ENCODE measurements around the gene IRGC. TPM values are rescaled to one million over a fixed set of nuclear protein-coding genes. Genes with fewer than 3 reads are reported as not detected.

The IRGC gene
- total and polyA plus RNA-seq, 2 donors (not counting 3 experiments of a cell fraction or from before 2014, with no cell fraction given) = not detected

DNA sequence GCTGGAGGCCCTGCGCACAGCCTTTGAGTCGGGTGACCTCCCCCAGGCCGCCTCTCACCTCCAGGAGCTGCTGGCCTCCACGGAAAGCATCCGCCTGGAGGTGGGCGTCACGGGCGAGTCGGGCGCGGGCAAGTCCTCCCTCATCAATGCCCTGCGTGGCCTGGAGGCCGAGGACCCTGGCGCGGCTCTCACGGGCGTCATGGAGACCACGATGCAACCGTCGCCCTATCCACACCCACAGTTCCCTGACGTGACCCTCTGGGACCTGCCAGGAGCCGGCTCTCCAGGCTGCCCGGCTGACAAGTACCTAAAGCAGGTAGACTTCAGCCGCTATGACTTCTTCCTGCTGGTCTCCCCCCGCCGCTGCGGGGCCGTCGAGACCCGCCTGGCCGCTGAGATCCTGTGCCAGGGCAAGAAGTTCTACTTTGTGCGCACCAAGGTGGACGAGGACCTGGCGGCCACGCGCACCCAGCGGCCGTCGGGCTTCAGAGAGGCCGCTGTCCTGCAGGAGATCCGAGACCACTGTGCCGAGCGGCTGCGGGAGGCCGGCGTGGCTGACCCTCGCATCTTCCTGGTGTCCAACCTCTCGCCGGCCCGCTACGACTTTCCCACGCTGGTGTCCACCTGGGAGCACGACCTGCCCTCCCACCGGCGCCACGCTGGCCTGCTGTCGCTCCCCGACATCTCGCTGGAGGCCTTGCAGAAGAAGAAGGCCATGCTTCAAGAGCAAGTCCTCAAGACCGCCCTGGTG, 2.9 kb downstream of the IRGC start:
- Histone ChIP-seq H4K20me1 (replicated peaks; ENCODE audit: control insufficient read depth, extremely low read depth, insufficient read depth, low read length) (no peaks in the 10 kb centered on the region), H2AFZ (ENCODE audit: low read depth, low read length) (no peak overlapping the region), H3K36me3 (ENCODE audit: control insufficient read depth in 2 of 2, extremely low read depth in 1 of 2, insufficient read depth in 2 of 2, low read length in 2 of 2) (no peaks in the 10 kb centered on the region), H3K4me2 (ENCODE audit: insufficient read depth, low read length) (no peak overlapping the region), H3K9me1 (replicated peaks; ENCODE audit: control insufficient read depth, extremely low read depth, insufficient read depth, low read length) (no peaks in the 10 kb centered on the region), H3K79me2 (ENCODE audit: control insufficient read depth, insufficient read depth, low read length) (no peaks in the 10 kb centered on the region), H3K27ac (ENCODE audit: insufficient read depth, low read depth, low read length) (no peak overlapping the region), H3K9ac (replicated peaks; ENCODE audit: extremely low read depth, insufficient read depth, low read length) (no peak overlapping the region), H3K27me3 (ENCODE audit: control insufficient read depth in 2 of 2, insufficient read depth in 2 of 2, low read length in 2 of 2) (no peaks in the 10 kb centered on the region), H3K9me3 (replicated peaks; ENCODE audit: control insufficient read depth, insufficient read depth, low read length) (no peaks in the 10 kb centered on the region), H3K4me1 (ENCODE audit: control insufficient read depth, extremely low read depth, insufficient read depth, low read length) (no peaks in the 10 kb centered on the region), H3K4me3 (replicated peaks in 1 of 3; ENCODE audit: insufficient read depth in 1 of 3, low read depth in 1 of 3, low read length in 3 of 3) (no peak overlapping the region)
- TF ChIP-seq MYC (IDR thresholded peaks at IDR 0.05; ENCODE audit: low read depth, low read length) (no peak), GATA2 (IDR thresholded peaks at IDR 0.05; ENCODE audit: insufficient read depth, insufficient read length, low read depth, low read length) (no peak), POLR2A (IDR thresholded peaks at IDR 0.05; ENCODE audit: low read depth, low read length) (no peak), EZH2 (IDR thresholded peaks at IDR 0.05; ENCODE audit: borderline replicate concordance, low read depth, low read length, severe bottlenecking) (no peak), FOS (IDR thresholded peaks at IDR 0.05; ENCODE audit: borderline replicate concordance, insufficient read depth, low read length) (no peak), POLR2AphosphoS5 (IDR thresholded peaks at IDR 0.05; ENCODE audit: insufficient read depth, low read depth, low read length) (no peak), JUN (IDR thresholded peaks at IDR 0.05; ENCODE audit: borderline replicate concordance, insufficient read depth, insufficient read length, low read depth) (no peak)
- TF ChIP-seq, protein P1, sequence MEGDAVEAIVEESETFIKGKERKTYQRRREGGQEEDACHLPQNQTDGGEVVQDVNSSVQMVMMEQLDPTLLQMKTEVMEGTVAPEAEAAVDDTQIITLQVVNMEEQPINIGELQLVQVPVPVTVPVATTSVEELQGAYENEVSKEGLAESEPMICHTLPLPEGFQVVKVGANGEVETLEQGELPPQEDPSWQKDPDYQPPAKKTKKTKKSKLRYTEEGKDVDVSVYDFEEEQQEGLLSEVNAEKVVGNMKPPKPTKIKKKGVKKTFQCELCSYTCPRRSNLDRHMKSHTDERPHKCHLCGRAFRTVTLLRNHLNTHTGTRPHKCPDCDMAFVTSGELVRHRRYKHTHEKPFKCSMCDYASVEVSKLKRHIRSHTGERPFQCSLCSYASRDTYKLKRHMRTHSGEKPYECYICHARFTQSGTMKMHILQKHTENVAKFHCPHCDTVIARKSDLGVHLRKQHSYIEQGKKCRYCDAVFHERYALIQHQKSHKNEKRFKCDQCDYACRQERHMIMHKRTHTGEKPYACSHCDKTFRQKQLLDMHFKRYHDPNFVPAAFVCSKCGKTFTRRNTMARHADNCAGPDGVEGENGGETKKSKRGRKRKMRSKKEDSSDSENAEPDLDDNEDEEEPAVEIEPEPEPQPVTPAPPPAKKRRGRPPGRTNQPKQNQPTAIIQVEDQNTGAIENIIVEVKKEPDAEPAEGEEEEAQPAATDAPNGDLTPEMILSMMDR (IDR thresholded peaks at IDR 0.05; ENCODE audit: extremely low read depth in 1 of 2, insufficient read depth in 1 of 2, low read depth in 1 of 2, low read length in 2 of 2) = no peak
- TF ChIP-seq, protein P2, sequence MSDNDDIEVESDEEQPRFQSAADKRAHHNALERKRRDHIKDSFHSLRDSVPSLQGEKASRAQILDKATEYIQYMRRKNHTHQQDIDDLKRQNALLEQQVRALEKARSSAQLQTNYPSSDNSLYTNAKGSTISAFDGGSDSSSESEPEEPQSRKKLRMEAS (IDR thresholded peaks at IDR 0.05; ENCODE audit: insufficient read depth, insufficient read length) = no peak
- intact Hi-C loops (cut with micrococcal nuclease) (no loop called here), dilution Hi-C loops (cut with MboI; ENCODE audit: extremely low pct_ligation_motif_present, low sequenced_read_pairs) (no loop called here)
- ChIA-PET POLR2A (no interaction called here), CTCF (interaction anchor here (1.3 kb wide), 1 partner anchor 26 kb away, joined by 3 read pairs; no protein-coding TSS in a partner anchor)
- no peak for DNase-seq (ENCODE audit: low read depth, low spot score)
- BruUV-seq (replicated peaks) = no TSS peak
- no peak for FAIRE-seq

Measured in endothelial cell of umbilical vein (primary cell).